ENCODE measurements around the gene AASDH.

DNA sequence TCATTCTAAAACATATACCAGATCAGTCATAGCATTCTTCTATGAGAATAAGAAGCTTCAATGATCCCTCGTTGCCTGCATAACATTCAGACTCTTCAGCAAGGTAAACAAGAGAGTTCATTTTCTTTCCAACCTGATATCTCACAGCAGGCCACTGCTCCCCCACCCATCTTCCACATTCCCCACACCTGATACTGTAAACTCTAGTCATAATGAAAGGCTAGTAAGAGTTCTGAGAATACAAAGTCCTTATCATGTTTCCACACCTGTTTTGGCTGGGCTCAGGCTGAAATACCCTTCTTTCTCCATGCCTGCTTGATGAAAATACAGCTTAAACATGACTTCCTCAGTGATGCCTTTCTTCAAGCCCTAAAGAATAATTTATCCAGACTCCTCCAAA lies 2.3 kb upstream of the AASDH start:
- TF ChIP-seq POLR2A (IDR thresholded peaks at IDR 0.05; ENCODE audit: low read depth, low read length) (no peak), POLR2AphosphoS5 (IDR thresholded peaks at IDR 0.05; ENCODE audit: low read depth, low read length) (no peak), SPI1 (IDR thresholded peaks at IDR 0.05; ENCODE audit: low read depth, low read length) (no peak)

Data from GM12891 (cell line).